GM23338 (cell line): ENCODE results near the gene KLK13. TPM values are rescaled to one million over a fixed set of nuclear protein-coding genes. Genes with fewer than 3 reads are reported as not detected.

Source experiments
- ATAC-seq: fragments of 200-7000 bp; cut with Tn5 transposase; 3 replicates; pipeline ENCODE4 v1.9.1; 2020
- DNase-seq: peaks from one replicate; pipeline ENCODE4 v3.0.0-alpha.2; 2015; ENCODE audit warnings: low spot score
- H2AFZ ChIP-seq: fragments of 200-600 bp; sonication (generic); 2 replicates; pipeline ENCODE4 v1.8.0; 2016; ENCODE audit warnings: antibody characterized with exemption, mild to moderate bottlenecking, moderate library complexity
- H3F3A ChIP-seq: fragments of 200-600 bp; sonication (generic); replicated peaks from 2 replicates; pipeline ENCODE4 v1.8.0; 2017; ENCODE audit warnings: antibody characterized with exemption, mixed run types, low read depth
- H3K27ac ChIP-seq: fragments of 200-600 bp; sonication (generic); 2 replicates; pipeline ENCODE4 v1.6.1; 2016; ENCODE audit warnings: low read depth
- H3K27me3 ChIP-seq: fragments of 200-600 bp; sonication (generic); 2 replicates; pipeline ENCODE4 v1.8.0; 2016; ENCODE audit warnings: mild to moderate bottlenecking, mixed run types, moderate library complexity; ENCODE audit not compliant: insufficient read depth
- H3K36me3 ChIP-seq: fragments of 200-600 bp; sonication (generic); 2 replicates; pipeline ENCODE4 v1.8.0; 2016; ENCODE audit warnings: mild to moderate bottlenecking; ENCODE audit not compliant: insufficient read depth
- H3K4me1 ChIP-seq: fragments of 200-600 bp; sonication (generic); 2 replicates; pipeline ENCODE4 v1.8.0; 2016; ENCODE audit warnings: mild to moderate bottlenecking, moderate library complexity; ENCODE audit not compliant: insufficient read depth
- H3K4me2 ChIP-seq: fragments of 200-600 bp; sonication (generic); 2 replicates; pipeline ENCODE4 v1.7.1; 2017; ENCODE audit warnings: mixed run types
- H3K4me3 ChIP-seq: fragments of 200-600 bp; sonication (generic); 2 replicates; pipeline ENCODE4 v1.6.1; 2016; ENCODE audit warnings: mixed run types
- H3K79me2 ChIP-seq: fragments of 200-600 bp; sonication (generic); replicated peaks from 2 replicates; pipeline ENCODE4 v1.8.0; 2017; ENCODE audit warnings: mild to moderate bottlenecking; ENCODE audit not compliant: insufficient read depth
- H3K9me2 ChIP-seq: fragments of 200-600 bp; sonication (generic); 2 replicates; pipeline ENCODE4 v1.8.0; 2017; ENCODE audit not compliant: insufficient read depth
- H4K20me1 ChIP-seq: fragments of 200-600 bp; sonication (generic); replicated peaks from 2 replicates; pipeline ENCODE4 v1.8.0; 2017; ENCODE audit warnings: mild to moderate bottlenecking; ENCODE audit not compliant: insufficient read depth
- H3K27ac Mint-ChIP-seq: 2 replicates; pipeline ENCODE4 v1.8.0; 2020; ENCODE audit warnings: inconsistent platforms, mild to moderate bottlenecking, moderate library complexity, mixed read lengths
- H3K27me3 Mint-ChIP-seq: 3 replicates; pipeline ENCODE4 v1.8.0; 2022; ENCODE audit warnings: low read depth, mild to moderate bottlenecking, moderate library complexity, mixed read lengths, inconsistent platforms; ENCODE audit not compliant: insufficient read depth, poor library complexity
- H3K36me3 Mint-ChIP-seq: 3 replicates; pipeline ENCODE4 v1.8.0; 2021; ENCODE audit warnings: low read depth, mild to moderate bottlenecking, inconsistent platforms, moderate library complexity, mixed read lengths
- H3K4me1 Mint-ChIP-seq: 3 replicates; pipeline ENCODE4 v1.8.0; 2020; ENCODE audit warnings: mild to moderate bottlenecking, inconsistent platforms, mixed read lengths
- H3K4me3 Mint-ChIP-seq: 3 replicates; pipeline ENCODE4 v1.8.0; 2021; ENCODE audit warnings: moderate library complexity, mild to moderate bottlenecking, inconsistent platforms, mixed read lengths
- H3K9me3 Mint-ChIP-seq: 3 replicates; pipeline ENCODE4 v1.8.0; 2020; ENCODE audit warnings: moderate library complexity, mild to moderate bottlenecking, inconsistent platforms, mixed read lengths
- CREB1 ChIP-seq: fragments of 250-450 bp; sonication (Bioruptor Pico); IDR thresholded peaks from 2 replicates; pipeline ENCODE4 v1.5.0; 2020; ENCODE audit warnings: low read depth, mild to moderate bottlenecking, moderate library complexity
- CTCF ChIP-seq, 2 experiments: fragments of 200-600 bp in 1 of 2; sonication (generic) in 1 of 2; conservative IDR thresholded peaks; 2 replicates each; pipeline versions ENCODE4 v1.5.1 to v1.6.1; 2016 to 2017; ENCODE audit warnings: antibody characterized with exemption in 2 of 2, low read depth in 2 of 2, mild to moderate bottlenecking in 2 of 2, moderate library complexity in 1 of 2
- EZH2 ChIP-seq: fragments of 200-600 bp; sonication (generic); IDR thresholded peaks from one replicate; pipeline ENCODE4 v1.8.0; 2017; ENCODE audit warnings: antibody characterized with exemption, mild to moderate bottlenecking, low read depth; ENCODE audit not compliant: unreplicated experiment
- EZH2phosphoT487 ChIP-seq: fragments of 200-600 bp; sonication (generic); IDR thresholded peaks from one replicate; pipeline ENCODE4 v1.8.1; 2018; ENCODE audit warnings: antibody characterized with exemption; ENCODE audit not compliant: unreplicated experiment
- JUNB ChIP-seq: IDR thresholded peaks from one replicate; pipeline ENCODE4 v1.6.1; 2016; ENCODE audit warnings: antibody characterized with exemption; ENCODE audit not compliant: unreplicated experiment
- NANOG ChIP-seq: IDR thresholded peaks from 2 replicates; pipeline ENCODE4 v1.6.1; 2016; ENCODE audit warnings: antibody characterized with exemption, borderline replicate concordance
- POLR2AphosphoS5 ChIP-seq: IDR thresholded peaks from 2 replicates; pipeline ENCODE4 v1.6.1; 2016; ENCODE audit warnings: antibody characterized with exemption, low read depth
- REST ChIP-seq: IDR thresholded peaks from one replicate; pipeline ENCODE4 v1.6.1; 2018; ENCODE audit warnings: antibody characterized with exemption; ENCODE audit not compliant: unreplicated experiment
- STAT1 ChIP-seq: IDR thresholded peaks from one replicate; pipeline ENCODE4 v1.6.1; 2016; ENCODE audit warnings: antibody characterized with exemption; ENCODE audit not compliant: unreplicated experiment
- ZNF114 ChIP-seq: fragments of 250-450 bp; sonication (Bioruptor Pico); IDR thresholded peaks from 2 replicates; pipeline ENCODE4 v1.5.0; 2020; ENCODE audit warnings: mild to moderate bottlenecking, moderate library complexity
- ZNF331 ChIP-seq: fragments of 250-450 bp; sonication (Bioruptor Pico); IDR thresholded peaks from 2 replicates; pipeline ENCODE4 v1.5.0; 2020; ENCODE audit warnings: low read depth, mild to moderate bottlenecking, moderate library complexity
- ZNF462 ChIP-seq: fragments of 250-450 bp; sonication (Bioruptor Pico); IDR thresholded peaks from 2 replicates; pipeline ENCODE4 v1.5.0; 2020; ENCODE audit warnings: mild to moderate bottlenecking, moderate library complexity
- polyA plus RNA-seq: library from polyadenylated mRNA; unstranded; fragments of >200 nt; fragmentation: Nextera tagmentation; extraction: Ambion mirVana; gene quantifications from 2 replicates; pipeline ENCODE4 v1.2.1, GENCODE V29; 2016
- total RNA-seq: library from RNA; depleted of rRNA; stranded (reverse); fragments of >200 nt; shearing (Covaris generic); gene quantifications from 2 replicates; pipeline ENCODE4 v1.2.3, GENCODE V29; 2014
- TF ChIP-seq, protein P1 (sequence below): IDR thresholded peaks from 2 replicates; pipeline ENCODE4 v1.6.1; 2016; ENCODE audit warnings: antibody characterized with exemption

KLK13 gene
- total and polyA plus RNA-seq, 2 experiments from 2014 or later, result 4.5 to 5.7 TPM

DNA sequence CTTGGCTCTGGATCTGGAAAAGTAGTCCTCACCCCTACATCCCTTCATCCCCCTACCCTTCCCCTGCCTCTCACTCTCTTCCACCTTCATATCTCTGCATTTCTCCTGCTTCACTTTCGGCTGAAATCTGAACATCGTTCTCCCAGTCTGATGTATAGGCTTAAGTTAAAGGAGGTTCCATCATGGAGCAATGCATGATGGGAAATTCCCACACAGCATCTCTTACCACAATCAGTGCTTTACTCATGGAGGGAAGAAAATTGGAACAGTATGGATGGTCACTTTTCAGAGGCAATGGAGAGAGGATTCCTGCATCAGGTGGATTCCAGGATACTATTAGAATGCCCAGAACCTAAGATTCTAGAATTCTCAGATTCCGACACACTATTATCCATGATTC, 57.4 kb downstream of the KLK13 start:
- Histone ChIP-seq H3K36me3 (no peaks in the 10 kb centered on the region), H3F3A (no peaks in the 10 kb centered on the region), H3K4me1 (peaks cover 4% of the 10 kb centered on the region; the same call in 1 of the 2 replicates), H3K27ac (no peak overlapping the region), H3K4me2 (no peak overlapping the region), H3K79me2 (no peaks in the 10 kb centered on the region), H3K9me2 (no peaks in the 10 kb centered on the region), H4K20me1 (no peaks in the 10 kb centered on the region), H2AFZ (no peak overlapping the region), H3K27me3 (no peaks in the 10 kb centered on the region), H3K4me3 (no peak overlapping the region)
- Mint-ChIP-seq H3K4me1 (peaks cover 3% of the 10 kb centered on the region; the same call in 2 of the 3 replicates), H3K36me3 (no peaks in the 10 kb centered on the region), H3K27ac (no peak overlapping the region), H3K27me3 (peaks cover 8% of the 10 kb centered on the region), H3K9me3 (no peaks in the 10 kb centered on the region), H3K4me3 (no peak overlapping the region)
- ATAC-seq, result no peak
- TF ChIP-seq POLR2AphosphoS5 (no peak), NANOG (no peak), ZNF462 (no peak), STAT1 (no peak), CREB1 (CRISPR knock-in tag) (no peak), EZH2 (no peak), EZH2phosphoT487 (no peak), JUNB (no peak), REST (no peak), ZNF114 (CRISPR knock-in tag) (no peak), ZNF331 (CRISPR knock-in tag) (no peak), CTCF (conservative IDR thresholded peaks at IDR 0.05; ENCODE audit: low read depth in 2 of 2) (no peak)
- TF ChIP-seq, protein P1, sequence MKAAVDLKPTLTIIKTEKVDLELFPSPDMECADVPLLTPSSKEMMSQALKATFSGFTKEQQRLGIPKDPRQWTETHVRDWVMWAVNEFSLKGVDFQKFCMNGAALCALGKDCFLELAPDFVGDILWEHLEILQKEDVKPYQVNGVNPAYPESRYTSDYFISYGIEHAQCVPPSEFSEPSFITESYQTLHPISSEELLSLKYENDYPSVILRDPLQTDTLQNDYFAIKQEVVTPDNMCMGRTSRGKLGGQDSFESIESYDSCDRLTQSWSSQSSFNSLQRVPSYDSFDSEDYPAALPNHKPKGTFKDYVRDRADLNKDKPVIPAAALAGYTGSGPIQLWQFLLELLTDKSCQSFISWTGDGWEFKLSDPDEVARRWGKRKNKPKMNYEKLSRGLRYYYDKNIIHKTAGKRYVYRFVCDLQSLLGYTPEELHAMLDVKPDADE, result no peak
- no peak for DNase-seq
